Activated naive CD8-positive, alpha-beta T cell treated with anti-CD3 and anti-CD28 coated beads, Interleukin-2, amount 50 U/mL, for 24 hours (primary cell): ENCODE measurements around the gene TFDP1.

Source experiments
- ATAC-seq: fragments of 150-1000 bp; cut with Tn5 transposase; one replicate; pipeline ENCODE4 v1.10.0; 2021
- DNase-seq: peaks from one replicate; pipeline ENCODE4 v3.0.0; 2021
- H3K27ac Mint-ChIP-seq: one replicate; pipeline ENCODE4 v1.8.0; 2021; ENCODE audit warnings: mild to moderate bottlenecking, mixed read lengths
- H3K27me3 Mint-ChIP-seq: one replicate; pipeline ENCODE4 v1.8.0; 2021; ENCODE audit warnings: mixed read lengths
- H3K36me3 Mint-ChIP-seq: one replicate; pipeline ENCODE4 v1.8.0; 2021; ENCODE audit warnings: low read depth, mixed read lengths
- H3K4me1 Mint-ChIP-seq: one replicate; pipeline ENCODE4 v1.8.0; 2021; ENCODE audit warnings: mixed read lengths
- H3K4me3 Mint-ChIP-seq: one replicate; pipeline ENCODE4 v1.8.0; 2021; ENCODE audit warnings: mild to moderate bottlenecking, moderate library complexity, mixed read lengths
- H3K9me3 Mint-ChIP-seq: one replicate; pipeline ENCODE4 v1.8.0; 2021; ENCODE audit warnings: mixed read lengths

Gene TFDP1

GRCh38 chr13:113666951-113667701 is 82.6 kb downstream of the TFDP1 start, which contains the start of gene GRK1:
TSS of gene GRK1 (plus strand) at chr13:113667219. CDS start at chr13:113667387, 168 bp downstream.
- DNase-seq: no peak
- H3K9me3 Mint-ChIP-seq: peaks cover under 1% of the 10 kb centered on the region
- H3K27me3 Mint-ChIP-seq: peaks cover under 1% of the 10 kb centered on the region

GRCh38 chr13:113667771-113668490 is 83.4 kb downstream of the TFDP1 start:
- H3K9me3 Mint-ChIP-seq: peaks cover 4% of the 10 kb centered on the region
- H3K27ac Mint-ChIP-seq: no peak overlapping the region
- H3K4me1 Mint-ChIP-seq: peaks cover 3% of the 10 kb centered on the region
- H3K4me3 Mint-ChIP-seq: no peak overlapping the region
- no peaks in the 10 kb centered on the region for H3K36me3 Mint-ChIP-seq
- peaks cover 2% of the 10 kb centered on the region for H3K27me3 Mint-ChIP-seq
- ATAC-seq (no peak), DNase-seq (no peak)

More at GRCh38 chr13:113666951-113667701, 82.6 kb downstream of the TFDP1 start, which contains the start of gene GRK1:
- Mint-ChIP-seq H3K27ac (no peak within 1 kb of the TSS), H3K4me1 (peaks cover under 1% of the 10 kb centered on the region), H3K4me3 (no peak within 1 kb of the TSS), H3K36me3 (no peaks in the 10 kb centered on the region)
- no peak for ATAC-seq

GRCh38 chr13:113668491-113668971 is 84.0 kb downstream of the TFDP1 start:
- no peak for DNase-seq
- H3K4me3 Mint-ChIP-seq: no peak overlapping the region
- peaks cover 3% of the 10 kb centered on the region for H3K4me1 Mint-ChIP-seq
- no peak overlapping the region for H3K27ac Mint-ChIP-seq
- peaks cover 2% of the 10 kb centered on the region for H3K27me3 Mint-ChIP-seq
- no peak for ATAC-seq
- H3K9me3 Mint-ChIP-seq: peaks cover 4% of the 10 kb centered on the region
- H3K36me3 Mint-ChIP-seq: no peaks in the 10 kb centered on the region

GRCh38 chr13:113669231-113669754 is 84.7 kb downstream of the TFDP1 start:
- Mint-ChIP-seq H3K4me3 (no peak overlapping the region), H3K36me3 (no peaks in the 10 kb centered on the region), H3K27me3 (peaks cover 2% of the 10 kb centered on the region), H3K9me3 (peaks cover 4% of the 10 kb centered on the region), H3K4me1 (peaks cover 3% of the 10 kb centered on the region), H3K27ac (no peak overlapping the region)
- DNase-seq (no peak), ATAC-seq (no peak)

GRCh38 chr13:113669755-113670341 is 85.3 kb downstream of the TFDP1 start:
- H3K4me3 Mint-ChIP-seq: no peak overlapping the region
- H3K27ac Mint-ChIP-seq: no peak overlapping the region
- no peaks in the 10 kb centered on the region for H3K36me3 Mint-ChIP-seq
- no peak for DNase-seq
- peaks cover 4% of the 10 kb centered on the region for H3K9me3 Mint-ChIP-seq
- peaks cover 3% of the 10 kb centered on the region for H3K4me1 Mint-ChIP-seq
- peaks cover 2% of the 10 kb centered on the region for H3K27me3 Mint-ChIP-seq
- peak; percentile 4 for ATAC-seq

GRCh38 chr13:113670541-113670940 is 86.0 kb downstream of the TFDP1 start:
- H3K27ac Mint-ChIP-seq: no peak overlapping the region
- peaks cover 4% of the 10 kb centered on the region for H3K9me3 Mint-ChIP-seq
- H3K27me3 Mint-ChIP-seq: peaks cover 2% of the 10 kb centered on the region
- no peak for DNase-seq
- H3K4me1 Mint-ChIP-seq: peaks cover 3% of the 10 kb centered on the region
- no peak for ATAC-seq
- no peak overlapping the region for H3K4me3 Mint-ChIP-seq
- no peaks in the 10 kb centered on the region for H3K36me3 Mint-ChIP-seq

- no peak overlapping the region for H3K27ac Mint-ChIP-seq
- peaks cover 4% of the 10 kb centered on the region for H3K9me3 Mint-ChIP-seq
- H3K4me1 Mint-ChIP-seq: peaks cover 3% of the 10 kb centered on the region
- no peak overlapping the region for H3K4me3 Mint-ChIP-seq
- no peak for DNase-seq
- H3K36me3 Mint-ChIP-seq: no peaks in the 10 kb centered on the region
- no peak for ATAC-seq
- peaks cover 2% of the 10 kb centered on the region for H3K27me3 Mint-ChIP-seq
Measured at GRCh38 chr13:113671066-113672001, 86.8 kb downstream of the TFDP1 start.

- peak overlapping the region; percentile 68 for H3K27ac Mint-ChIP-seq
- peaks cover 2% of the 10 kb centered on the region for H3K27me3 Mint-ChIP-seq
- ATAC-seq (no peak), DNase-seq (no peak)
- peaks cover 4% of the 10 kb centered on the region for H3K9me3 Mint-ChIP-seq
- peaks cover 3% of the 10 kb centered on the region for H3K4me1 Mint-ChIP-seq
- no peaks in the 10 kb centered on the region for H3K36me3 Mint-ChIP-seq
- H3K4me3 Mint-ChIP-seq: no peak overlapping the region
Measured at GRCh38 chr13:113672002-113672651, 87.6 kb downstream of the TFDP1 start.
